Hepatocyte (in vitro differentiated cells): Measurements from ENCODE around the gene UBE2D4.

Experiments
- EZH2 ChIP-seq: fragments of 200-600 bp; sonication (generic); IDR thresholded peaks from 2 replicates; pipeline ENCODE4 v1.6.1; 2016; ENCODE audit warnings: antibody characterized with exemption, mild to moderate bottlenecking, borderline replicate concordance
- TF ChIP-seq, protein P1 (sequence below): fragments of 200-600 bp; sonication (generic); IDR thresholded peaks from 2 replicates; pipeline ENCODE4 v1.5.1; 2016; ENCODE audit warnings: antibody characterized with exemption, mild to moderate bottlenecking; ENCODE audit not compliant: poor library complexity

DNA sequence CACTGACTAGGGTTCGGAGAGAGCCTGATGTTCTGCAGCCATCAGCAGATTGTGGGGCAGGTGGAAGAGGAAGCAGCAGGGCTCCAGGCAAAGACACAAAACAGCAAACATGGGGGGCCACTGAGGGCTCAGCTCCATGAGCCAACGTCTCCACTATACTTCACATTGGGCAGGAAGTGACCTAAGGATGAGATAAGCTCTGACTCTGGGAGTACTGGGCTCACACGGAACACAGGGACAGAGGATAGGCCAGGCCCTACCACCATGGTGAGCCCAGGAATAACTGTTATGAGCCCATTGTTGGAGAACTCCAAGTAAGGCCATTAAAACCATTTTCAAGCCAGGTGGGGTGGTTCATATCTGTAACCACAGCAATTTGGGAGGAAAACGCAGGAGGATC lies 42.0 kb upstream of the UBE2D4 start:
- no peak for TF ChIP-seq EZH2
- TF ChIP-seq, protein P1, sequence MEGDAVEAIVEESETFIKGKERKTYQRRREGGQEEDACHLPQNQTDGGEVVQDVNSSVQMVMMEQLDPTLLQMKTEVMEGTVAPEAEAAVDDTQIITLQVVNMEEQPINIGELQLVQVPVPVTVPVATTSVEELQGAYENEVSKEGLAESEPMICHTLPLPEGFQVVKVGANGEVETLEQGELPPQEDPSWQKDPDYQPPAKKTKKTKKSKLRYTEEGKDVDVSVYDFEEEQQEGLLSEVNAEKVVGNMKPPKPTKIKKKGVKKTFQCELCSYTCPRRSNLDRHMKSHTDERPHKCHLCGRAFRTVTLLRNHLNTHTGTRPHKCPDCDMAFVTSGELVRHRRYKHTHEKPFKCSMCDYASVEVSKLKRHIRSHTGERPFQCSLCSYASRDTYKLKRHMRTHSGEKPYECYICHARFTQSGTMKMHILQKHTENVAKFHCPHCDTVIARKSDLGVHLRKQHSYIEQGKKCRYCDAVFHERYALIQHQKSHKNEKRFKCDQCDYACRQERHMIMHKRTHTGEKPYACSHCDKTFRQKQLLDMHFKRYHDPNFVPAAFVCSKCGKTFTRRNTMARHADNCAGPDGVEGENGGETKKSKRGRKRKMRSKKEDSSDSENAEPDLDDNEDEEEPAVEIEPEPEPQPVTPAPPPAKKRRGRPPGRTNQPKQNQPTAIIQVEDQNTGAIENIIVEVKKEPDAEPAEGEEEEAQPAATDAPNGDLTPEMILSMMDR, result no peak
